ENCODE measurements around the gene APLF.
A peak's percentile ranks its signal among the peaks of the same experiment; 100 is the strongest.
"Not testable (repeated sequence)": the region's sequence is repeated elsewhere in the genome, so short reads cannot be mapped to it uniquely, and the experiment has no call there.

The APLF gene

DNA sequence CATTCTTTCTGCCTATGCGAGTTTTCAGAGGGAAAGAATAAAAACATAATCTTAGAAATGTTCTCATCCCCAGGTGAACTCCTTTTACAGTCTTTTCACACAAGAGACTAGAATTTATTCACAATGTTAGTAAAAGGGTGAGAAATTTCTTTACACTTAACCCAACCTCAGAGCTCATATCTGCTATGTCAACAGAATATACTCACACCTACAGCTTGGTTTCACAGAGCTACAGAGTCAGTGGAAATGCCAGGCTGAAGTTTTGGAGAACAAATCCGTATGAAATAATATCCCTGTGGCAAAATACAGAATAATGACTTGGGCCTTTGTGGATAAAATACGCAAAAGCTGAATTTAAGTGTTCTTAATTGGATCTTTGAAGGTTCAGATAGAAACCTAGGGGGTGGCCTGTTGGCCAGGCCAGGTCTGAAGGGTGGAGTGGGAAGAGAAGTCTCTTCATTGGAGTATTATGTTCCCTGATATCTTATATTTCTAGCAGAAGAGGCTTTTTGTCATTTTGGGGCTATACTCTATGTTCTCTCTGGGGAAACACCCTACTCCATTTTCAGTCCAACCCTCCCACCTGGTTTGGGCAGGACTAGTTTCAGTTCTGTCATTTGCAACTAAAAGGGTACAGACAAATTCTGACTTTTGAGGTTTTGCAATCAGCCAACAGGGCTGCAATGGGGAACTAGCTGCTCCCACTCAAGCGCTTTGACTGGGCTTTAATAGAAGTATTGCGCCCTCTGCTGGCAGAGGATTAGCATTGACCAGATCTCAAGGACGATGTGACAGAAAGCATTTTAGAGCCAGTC lies 26.0 kb upstream of the APLF start:
- peak; percentile 31 for DNase-seq (ENCODE audit: low spot score)

DNA sequence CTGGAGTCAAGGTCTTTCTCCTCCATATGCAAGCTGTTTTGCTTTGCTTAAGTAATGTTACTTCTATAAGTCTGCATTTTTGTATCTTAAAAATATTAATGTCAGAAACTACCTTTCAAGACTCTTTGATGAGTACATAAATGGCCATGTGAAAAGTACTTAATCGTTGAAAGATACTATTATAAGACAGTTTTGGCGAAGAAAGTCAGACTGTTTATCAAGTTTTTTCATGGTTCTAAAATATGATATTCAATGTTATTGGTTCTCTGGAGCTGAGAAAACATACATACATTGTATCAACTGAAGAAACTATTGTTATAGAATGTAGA lies 25.4 kb upstream of the APLF start:
- DNase-seq (ENCODE audit: low spot score): no peak

DNA sequence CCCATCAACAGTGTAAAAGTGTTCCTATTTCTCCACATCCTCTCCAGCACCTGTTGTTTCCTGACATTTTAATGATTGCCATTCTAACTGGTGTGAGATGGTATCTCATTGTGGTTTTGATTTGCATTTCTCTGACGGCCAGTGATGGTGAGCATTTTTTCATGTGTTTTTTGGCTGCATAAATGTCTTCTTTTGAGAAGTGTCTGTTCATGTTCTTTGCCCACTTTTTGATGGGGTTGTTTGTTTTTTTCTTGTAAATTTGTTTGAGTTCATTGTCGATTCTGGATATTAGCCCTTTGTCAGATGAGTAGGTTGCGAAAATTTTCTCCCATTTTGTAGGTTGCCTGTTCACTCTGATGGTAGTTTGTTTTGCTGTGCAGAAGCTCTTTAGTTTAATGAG lies 21.0 kb upstream of the APLF start:
- DNase-seq (ENCODE audit: low spot score): not testable (repeated sequence)

DNA sequence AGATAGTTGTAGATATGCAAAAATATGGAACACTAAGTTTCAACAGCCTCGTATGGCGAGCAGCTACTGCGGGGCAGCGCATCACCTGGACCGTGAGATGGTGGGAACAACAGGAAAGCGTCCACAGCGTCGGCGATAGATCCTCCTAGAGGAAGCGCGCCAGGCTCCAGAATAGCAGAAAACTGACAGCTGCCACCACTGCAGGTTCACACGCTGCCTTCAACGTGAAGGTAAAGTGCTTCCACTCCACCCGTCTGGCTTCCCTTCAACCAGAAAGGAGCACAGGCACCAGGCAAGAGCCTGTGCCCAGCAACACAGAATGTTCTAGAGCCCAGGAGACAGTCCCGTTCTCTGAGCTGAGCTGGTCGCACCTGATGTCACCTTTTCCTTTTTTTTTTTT lies 20.3 kb upstream of the APLF start:
- no peak for DNase-seq (ENCODE audit: low spot score)

DNA sequence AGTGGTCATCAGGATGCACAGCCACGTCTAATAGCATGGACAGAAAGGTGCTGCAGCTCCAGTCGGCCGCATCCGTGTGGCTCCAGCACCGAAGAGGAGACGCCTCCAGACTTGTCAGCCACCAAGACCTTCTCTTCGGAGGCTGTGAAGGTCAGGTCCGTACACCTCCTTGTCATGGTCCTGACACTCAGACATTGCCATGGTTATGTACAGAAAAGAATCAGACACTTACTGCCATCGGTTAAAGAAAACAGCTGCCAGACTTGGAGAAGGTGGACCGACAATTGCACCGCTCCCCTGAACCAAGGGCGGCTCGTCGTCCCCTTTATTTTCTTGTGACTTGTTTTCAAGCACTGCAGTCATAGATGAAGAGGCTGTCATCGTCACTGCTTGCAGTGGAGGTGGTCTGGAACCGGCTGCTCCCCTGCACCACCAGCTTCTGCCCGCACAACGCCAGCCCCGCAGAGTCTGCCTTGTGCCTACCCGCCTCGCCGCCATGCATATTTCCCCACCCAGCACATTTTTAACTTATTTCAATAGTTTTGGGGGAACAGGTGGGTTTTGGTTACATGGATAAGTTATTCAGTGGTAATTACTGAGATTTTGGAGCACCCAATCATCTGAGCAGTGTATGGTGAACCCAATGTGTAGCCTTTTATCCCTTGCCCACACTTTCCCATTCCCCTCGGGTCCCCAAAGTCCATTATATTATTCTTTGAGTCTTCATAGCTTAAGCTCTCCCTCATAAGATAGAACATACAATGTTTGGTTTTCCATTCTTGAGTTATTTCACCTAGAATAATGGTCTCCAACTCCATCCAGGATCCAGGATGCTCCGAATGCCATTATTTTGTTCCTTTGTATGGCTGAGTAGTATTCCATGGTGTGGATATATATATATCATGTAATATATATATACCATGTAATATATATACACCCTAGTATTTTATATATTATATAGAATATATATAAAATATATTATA lies 18.4 kb upstream of the APLF start:
- no peak for DNase-seq (ENCODE audit: low spot score)

DNA sequence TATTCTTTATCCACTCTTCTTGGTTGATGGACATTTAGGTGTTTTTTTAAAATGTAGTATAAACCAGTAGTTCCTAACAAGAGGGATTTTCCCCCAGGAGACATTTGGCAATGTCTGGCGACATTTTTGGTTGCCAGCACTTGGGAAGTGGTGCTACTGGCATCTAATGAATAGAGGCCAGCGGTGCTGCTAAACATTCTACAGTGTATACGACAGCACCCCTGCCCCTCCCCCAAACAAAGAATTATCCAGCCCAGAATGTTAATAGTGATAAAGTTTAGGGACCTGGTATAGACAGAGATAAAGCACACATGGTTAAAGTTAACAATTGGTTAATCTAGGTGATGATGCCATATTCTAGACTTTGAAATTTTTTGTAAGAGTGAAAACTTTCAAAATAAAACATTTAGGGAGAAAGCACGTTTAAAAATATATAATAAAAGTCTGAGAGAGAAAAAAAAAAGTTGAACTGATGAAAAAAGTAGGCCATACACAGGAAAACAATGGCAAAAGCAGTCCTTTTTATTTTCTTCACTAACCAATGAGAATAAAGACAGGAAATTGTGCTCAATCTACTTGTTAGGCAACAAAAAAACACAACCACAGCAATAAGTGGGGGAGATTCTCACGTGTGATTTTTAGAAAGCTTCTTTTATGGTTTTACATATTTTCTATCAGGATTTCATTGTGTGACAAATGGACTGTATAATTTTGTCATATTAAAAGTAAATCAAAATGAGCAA lies 15.1 kb upstream of the APLF start:
- no peak for DNase-seq (ENCODE audit: low spot score)

DNA sequence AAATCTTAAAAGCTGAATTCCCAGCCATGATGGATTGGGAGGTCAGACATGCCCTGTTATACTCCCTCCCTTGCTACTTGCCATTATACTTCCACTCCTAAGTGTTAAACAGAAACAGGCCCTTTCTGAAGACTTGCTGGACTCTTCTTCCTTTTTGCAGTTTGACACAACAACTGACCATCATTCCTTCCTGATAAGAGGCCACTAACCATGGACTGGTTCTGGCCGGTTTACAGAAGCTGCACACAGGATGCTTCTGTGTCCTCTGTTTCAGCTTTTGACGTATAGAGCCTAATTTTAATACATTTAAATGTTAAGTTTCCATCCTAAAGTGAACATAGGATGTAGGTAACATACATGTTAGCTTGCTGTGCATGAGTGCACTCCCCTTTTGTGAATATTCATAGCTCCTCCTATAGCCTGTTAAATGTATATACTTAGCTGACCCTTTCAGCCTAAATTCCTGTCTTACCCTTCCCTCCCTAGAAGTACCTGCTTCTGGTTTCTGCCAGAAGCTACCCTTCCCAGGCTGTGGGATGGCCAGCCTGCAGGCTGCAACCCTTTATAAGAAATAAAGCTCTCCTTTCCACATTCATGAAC lies 13.5 kb upstream of the APLF start:
- no peak for DNase-seq (ENCODE audit: low spot score)

DNA sequence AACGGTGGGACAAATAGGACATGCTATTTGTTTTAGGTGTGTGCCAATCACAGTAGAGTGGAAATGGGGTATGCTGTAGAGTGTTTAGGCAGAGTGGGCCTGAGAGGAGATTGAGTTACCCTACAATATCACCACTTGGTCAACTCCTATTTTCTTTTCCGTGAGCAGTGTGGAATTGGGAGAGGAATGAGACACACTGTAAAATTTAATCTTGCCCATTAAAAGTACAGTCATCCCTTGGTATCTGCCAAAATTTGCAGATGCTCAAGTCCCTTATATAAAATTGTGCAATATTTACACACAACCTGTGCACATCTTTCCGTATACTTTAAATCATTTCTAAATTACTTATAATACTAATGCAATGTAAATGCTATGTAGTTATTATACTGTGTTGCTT lies 12.7 kb upstream of the APLF start:
- DNase-seq (ENCODE audit: low spot score): no peak

DNA sequence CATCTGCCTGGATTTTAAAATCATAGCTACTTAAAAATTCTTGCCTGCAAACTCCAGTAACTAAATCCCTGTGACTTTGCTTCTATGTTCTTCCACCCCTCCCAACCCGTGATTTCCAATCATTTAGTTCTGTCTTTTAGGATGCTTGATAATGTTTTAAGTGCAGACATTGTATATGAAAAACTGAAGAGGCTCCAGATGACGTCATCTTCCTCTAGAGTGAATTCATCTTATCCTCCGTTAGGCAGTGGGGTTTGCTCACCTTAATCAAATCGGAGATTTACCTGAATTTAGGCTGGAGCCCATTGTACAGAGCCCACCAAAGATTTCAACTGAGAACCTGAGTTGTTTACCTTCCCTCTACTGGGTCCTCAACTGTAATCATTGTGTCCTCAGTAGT lies 11.2 kb upstream of the APLF start:
- DNase-seq (ENCODE audit: low spot score): no peak

DNA sequence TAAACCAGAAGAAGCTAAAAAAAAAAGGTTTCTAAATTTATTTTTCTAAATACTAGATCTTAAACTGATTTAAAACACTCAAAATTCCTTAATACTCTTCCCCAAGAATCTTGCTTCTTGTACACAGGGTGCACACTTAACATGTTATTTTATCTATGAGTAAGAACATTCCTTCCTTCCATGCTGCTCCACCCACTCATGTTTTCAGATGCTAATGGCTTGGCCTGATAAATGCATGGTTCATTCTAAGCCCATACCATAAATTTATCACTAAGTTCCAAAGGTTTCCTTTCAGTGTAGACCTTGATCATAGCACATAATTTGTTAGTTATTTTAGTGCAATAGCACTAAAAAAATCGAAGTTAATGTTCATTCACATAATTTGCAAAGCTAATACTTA lies 8.4 kb upstream of the APLF start:
- DNase-seq (ENCODE audit: low spot score): no peak

DNA sequence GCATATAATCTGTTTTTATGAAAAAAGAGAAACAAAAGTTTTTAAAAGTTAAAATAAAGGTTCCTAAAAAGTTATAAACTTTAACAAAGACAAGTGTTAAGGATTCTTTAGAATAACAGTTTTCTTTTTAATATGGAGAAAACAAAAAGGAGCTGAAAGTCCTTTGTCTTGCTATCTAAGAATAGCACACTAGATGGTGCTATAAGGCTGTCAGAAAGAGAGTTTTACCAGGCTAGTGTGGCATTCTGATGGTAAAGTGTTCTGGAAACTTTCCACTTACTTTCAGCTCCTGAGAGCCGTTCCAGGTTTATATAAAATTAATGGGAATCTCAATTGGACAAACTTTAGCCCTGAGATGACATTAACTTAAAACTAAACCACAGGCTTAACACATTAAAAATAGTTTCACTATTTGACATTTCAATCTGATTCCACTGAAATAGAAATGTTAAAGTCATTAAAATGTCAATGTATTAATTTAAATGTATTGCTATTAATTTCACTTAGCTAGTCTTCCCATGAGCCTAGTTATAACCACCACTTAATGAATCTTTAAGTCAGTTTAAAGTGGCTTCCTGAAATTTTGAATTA lies 4.0 kb upstream of the APLF start:
- peak; percentile 25 for DNase-seq (ENCODE audit: low spot score)

DNA sequence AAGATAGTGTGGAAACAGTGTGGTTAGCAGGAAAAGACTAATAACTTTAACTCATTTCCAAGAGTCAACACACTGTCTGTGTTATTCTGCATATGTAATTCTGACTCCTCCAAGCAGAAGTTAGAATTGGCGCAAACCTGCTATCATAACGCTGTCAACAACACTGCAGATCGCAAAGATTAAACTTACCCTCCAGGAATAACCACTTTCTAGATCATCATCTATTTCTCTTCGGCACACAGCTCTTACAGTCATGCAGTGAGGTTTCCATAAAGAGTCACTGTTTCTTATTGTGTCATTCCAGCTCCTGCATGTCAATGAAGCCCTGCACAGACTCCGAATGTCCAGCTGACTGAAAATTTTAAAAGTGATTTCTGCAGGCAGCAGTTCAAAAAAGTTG lies 2.7 kb upstream of the APLF start:
- DNase-seq (ENCODE audit: low spot score): no peak

DNA sequence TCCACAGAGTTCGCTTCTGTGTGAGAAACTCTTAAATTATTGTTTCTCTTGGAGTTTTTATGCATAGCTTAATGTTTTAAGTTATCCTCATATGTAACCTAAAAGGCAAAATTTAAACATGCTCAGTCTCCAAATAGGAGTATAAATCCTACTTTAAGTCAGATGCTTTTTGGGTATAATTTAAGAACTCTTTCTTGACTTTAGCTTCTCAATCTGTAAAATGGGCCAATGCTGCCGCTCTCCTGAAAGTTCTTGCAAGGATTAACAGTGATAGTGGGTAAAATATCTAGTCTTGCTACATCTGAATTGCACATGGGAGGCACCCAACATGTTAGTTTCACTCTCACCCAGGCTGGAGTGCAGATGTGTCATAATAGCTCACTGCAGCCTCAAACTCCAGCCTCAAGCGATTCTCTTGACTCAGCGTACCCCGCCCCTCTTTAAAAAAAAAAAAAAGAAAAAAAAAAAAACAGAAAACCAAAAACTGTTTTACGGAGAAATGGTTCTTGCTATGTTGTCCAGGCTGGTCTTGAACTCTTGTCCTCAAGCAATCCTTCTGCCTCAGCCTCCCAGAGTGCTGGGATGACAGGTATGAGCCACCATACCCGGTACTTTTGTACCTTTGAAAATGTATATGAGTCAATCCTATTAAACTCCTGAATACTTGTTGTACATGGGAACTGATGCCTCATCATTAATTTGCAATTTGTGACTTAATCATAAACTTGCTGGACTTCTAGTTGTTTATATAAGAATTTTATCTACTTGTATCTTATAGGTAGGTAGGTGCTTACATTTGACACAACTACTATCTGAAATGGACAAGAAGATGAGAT lies 2.1 kb upstream of the APLF start:
- DNase-seq (ENCODE audit: low spot score): no peak

DNA sequence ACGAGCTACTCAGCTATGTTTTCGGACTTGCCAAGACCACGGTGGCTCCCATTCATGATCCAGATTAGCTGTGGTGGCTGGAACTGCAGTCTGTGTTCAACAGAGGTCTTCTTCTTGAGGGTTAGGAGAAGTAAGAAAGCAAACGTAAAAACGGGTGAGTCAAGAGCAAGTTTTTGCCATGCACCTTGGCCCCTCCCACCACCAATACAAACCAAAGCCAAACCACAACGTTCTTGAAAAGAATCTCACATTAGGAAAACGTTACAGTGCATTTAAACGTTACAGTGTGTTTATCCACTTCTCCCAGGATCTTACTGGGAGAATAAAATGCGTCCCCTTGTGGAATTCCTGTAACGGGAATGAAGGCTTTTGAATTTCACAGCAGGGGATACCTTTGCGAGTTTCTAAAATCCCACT lies 1.0 kb upstream of the APLF start:
- peak; percentile 10 for DNase-seq (ENCODE audit: low spot score)

DNA sequence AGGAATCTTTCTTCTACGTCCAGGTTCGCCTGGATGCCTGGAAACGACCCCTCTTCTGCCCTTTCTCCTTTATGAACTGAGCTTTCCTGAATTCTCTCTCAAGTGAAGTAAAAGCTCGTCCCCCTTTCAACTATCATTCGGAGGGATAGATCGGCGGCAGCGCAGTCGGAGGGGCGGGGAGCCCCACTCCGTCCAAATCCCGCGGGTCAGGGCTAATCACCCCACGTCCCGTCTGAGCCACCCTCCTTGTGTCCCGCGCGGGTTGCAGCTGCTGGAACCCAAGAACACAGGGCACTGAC lies 658 bp upstream of the APLF start:
- DNase-seq (ENCODE audit: low spot score): no peak

DNA sequence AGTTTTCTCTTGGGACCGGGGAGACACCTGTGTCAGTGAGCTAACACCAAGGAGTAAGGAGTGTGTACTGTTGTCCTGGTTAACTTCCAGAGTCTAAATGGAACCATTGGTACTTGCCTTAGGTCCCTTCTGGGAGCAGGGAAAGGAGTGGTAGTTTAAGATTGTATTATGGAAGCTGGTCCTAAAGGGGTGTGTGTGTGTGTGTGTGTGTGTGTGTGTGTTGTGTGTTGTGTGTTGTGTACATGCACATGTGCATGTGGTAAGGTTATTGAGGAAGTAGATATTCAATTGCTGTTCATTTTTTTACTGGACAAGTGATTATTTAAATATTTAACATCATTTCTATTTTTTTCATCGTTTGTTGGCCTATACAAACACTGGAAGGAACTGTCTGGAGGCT lies 1.4 kb downstream of the APLF start:
- DNase-seq (ENCODE audit: low spot score): no peak

DNA sequence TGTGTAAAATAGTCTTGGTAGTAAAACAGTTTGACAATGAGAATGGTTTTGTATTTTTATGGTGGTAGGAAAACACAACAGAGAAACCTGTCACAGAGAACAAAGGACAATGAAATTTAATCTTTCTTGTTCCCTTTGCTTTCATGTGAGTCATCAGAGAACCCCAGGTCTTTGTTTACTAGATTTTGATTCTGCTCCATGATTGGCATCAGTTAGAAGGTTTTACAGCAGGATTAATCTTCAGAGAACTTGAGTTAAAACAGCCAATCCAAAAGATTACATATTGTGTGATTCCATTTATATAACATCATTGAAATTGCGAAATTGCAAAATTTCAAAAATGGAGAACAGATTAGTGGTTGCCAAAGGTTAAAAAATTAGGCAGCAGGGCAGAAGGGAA lies 2.5 kb downstream of the APLF start:
- no peak for DNase-seq (ENCODE audit: low spot score)

DNA sequence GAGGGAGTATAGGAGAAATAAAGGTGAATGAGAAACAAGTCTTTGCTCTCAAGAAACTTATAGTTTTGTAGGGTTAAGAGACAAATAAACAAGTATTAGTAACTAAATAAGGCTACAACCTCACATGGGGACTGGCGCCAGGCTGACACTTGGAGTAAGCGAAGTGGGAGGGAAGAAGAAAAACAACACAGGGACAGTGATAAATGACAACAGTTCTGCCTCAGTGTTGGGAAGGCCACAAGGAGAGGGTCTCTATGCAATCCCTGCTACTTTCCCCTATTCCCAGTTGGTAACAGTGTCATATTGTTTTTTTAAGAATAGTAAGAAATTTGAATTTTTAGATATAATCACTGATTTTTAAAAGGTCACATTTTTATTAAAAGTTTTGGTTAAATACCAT lies 4.0 kb downstream of the APLF start:
- DNase-seq (ENCODE audit: low spot score): no peak

DNA sequence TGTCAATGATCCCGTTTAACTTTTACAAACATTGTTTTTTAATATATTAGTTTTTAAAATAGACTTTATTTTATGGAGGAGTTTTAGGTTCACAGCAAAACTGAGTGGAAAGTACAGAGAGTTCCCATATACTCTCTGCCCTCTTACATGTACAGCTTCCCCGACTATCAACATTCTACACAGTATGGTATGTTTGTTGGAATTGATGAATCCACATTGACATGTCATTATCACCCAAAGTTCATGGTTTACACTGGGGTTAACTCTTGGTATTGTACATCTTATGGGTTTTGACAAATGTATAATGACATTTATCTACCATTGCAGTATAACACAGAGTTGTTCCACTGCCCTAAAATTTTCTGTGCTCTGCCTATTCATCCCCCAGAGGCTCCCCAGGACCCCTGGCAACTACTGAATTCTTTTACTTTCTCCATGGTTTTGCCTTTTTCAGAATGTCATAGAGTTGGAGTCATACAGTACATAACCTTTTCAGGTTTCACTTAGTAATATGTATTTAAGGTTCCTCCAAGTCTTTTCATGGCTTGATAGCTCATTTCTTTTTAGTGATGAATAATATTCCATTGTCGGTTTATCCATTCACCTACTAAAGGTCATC lies 5.5 kb downstream of the APLF start:
- DNase-seq (ENCODE audit: low spot score): no peak

DNA sequence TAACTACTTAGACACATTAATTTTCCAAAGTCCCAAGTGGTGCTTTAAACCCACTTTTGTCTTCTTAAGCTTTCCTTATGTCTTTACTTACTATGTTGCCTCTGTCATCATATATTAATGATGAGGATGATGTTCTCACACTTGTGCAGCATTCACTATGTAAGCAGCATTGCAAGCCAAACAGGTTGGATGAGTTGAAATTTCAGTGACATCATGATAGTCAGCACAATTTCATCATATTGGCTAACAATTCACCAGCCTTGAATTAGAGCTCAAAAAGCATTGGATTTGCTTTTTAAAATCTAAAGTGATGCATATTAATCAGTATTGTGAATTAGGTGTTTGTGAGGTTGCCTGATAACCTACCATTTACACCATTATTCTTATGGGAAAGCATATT lies 7.7 kb downstream of the APLF start:
- no peak for DNase-seq (ENCODE audit: low spot score)

DNA sequence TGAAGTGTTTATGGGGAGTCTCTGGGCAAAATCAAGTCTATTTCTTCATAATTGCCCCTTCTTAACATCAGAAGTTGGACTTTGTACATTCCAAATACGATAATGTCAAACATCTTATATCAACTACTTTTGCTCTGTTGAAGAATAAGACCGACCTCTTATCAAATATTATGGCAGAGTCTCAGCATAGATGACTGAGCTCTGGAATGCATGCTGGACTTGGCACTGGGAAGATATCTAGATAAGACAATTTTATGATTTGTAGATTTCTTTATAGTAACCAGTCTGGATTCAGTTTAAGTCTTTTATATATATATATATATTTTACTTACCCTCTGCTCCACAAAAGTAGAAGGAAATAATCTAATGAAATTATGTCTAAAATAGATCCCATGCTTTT lies 8.2 kb downstream of the APLF start:
- no peak for DNase-seq (ENCODE audit: low spot score)
